Heart left ventricle (tissue), 13 donors: ENCODE data around the gene EPHA7.

ENCODE experiments used
- CTCF ChIP-seq, 12 donors: fragments of 200-600 bp; sonication (generic) in 4 of 12; IDR thresholded peaks; one replicate each; pipeline versions ENCODE4 v1.5.0 to v1.8.0; 2018 to 2022; ENCODE audit warnings: antibody characterized with exemption in 12 of 12, mild to moderate bottlenecking in 5 of 12
- POLR2A ChIP-seq, 2 donors: fragments of 450-650 bp; IDR thresholded peaks; one replicate each; pipeline ENCODE4 v1.6.1; 2017; ENCODE audit warnings: antibody characterized with exemption in 2 of 2, mild to moderate bottlenecking in 2 of 2, moderate library complexity in 2 of 2
- donor health status: ischemic (EF 13 %, LVEDD 7.1; RV severe dilation, severe dysfunction).
- donor health status: DM: no; HTN: yes; CAD: no.
- donor health status: DM: no; HTN: no; CAD: no.
- donor health status: ischemic (EF 25% LVEDD 6.9; RV normal size, moderate dysfunction).
- donor health status: ischemic (EF 25% LVEDD 5.7; RV mildly dilated, moderate dysfunction).
- donor health status: ischemic (EF 35%, LVEDD 5.7; RV mildly dilated, moderate dysfunction).
- donor health status: nonischemic (EF 11% LVEDD 7.7; RV severe dilation, severe dysfunction).
- donor health status: DM: yes; HTN: yes; CAD: no.
- donor health status: PGD.
- donor health status: ischemic (EF 29% LVEDD 5.4; RV normal size, mild dysfunction).
- donor health status: nonischemic (EF 23%, LVEDD 6.1; RV moderate dilation, normal function).

DNA sequence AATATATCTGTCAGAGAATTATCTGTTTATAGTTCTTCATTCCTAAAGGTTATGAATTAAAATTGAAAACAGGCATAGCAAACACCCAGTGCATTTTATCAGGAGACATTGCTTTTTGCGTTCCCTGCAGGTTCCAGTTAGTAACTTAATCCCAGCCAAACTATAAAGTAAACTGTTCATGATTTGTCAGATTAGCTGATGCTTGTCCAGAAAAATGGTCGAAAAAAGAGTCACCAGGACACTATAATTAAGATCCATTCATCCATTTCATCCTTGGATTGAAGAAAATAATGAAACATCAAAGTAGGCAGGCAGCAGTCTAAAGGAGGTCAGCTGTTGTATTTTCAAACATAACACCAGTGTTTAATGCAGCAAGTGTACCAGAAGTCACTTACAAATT, 75.9 kb downstream of the EPHA7 start:
- TF ChIP-seq POLR2A (IDR thresholded peaks at IDR 0.05), result no peak
- TF ChIP-seq CTCF (IDR thresholded peaks at IDR 0.05), result no peak
